NT2/D1 (cell line): ENCODE data around the gene CTBP1.
"Not testable (repeated sequence)": the region's sequence is repeated elsewhere in the genome, so short reads cannot be mapped to it uniquely, and the experiment has no call there.

Source experiments
- SUZ12 ChIP-seq: IDR thresholded peaks from 2 replicates; pipeline ENCODE4 v1.6.1; 2011; ENCODE audit not compliant: insufficient read length, insufficient read depth; ENCODE audit errors: extremely low read depth
- YY1 ChIP-seq: IDR thresholded peaks from 2 replicates; pipeline ENCODE4 v1.6.1; 2011; ENCODE audit not compliant: insufficient read length, insufficient read depth

DNA sequence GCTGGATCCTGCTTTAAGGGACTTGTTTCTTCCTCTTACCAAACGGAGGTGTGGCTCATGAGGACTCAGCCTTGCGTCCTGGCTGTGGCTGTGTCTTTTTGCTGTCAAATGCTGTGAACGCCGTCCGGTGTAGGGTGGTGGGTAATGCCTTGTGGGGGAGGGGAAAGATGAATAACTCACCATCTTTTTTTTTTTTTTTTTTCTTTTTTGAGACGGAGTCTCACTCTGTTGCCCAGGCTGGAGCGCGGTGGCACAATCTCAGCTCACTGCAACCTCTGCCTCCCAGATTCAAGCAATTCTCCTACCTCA is 43.7 kb upstream of the CTBP1 start:
- TF ChIP-seq YY1, SUZ12: not testable (repeated sequence)
